ENCODE data around the gene BPIFB4. TPM values are rescaled to one million over a fixed set of nuclear protein-coding genes. Genes with fewer than 3 reads are reported as not detected.

Gene BPIFB4
- polyA plus RNA-seq, 1 of the 3 experiments (the other 2 are of a cell fraction), result not detected

DNA sequence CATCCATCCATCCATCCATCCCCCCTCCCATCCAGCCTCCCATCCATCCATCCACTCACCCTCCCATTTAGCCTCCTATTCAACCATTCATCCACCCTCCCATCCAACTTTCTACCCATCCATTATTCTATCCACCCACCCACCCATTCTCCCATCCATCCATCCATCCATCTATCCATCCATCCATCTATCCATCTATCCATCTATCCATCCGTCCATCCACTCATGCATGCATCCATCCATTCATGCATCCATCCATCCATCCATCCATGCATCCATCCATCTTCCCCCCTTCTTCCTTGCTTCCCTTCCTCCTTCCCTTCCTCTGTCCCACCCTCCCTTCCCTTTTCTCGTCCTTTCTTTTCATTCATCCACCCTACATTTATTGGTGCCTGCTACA is 4.8 kb upstream of the BPIFB4 start:
- POLR2A ChIA-PET, result no interaction called here

DNA sequence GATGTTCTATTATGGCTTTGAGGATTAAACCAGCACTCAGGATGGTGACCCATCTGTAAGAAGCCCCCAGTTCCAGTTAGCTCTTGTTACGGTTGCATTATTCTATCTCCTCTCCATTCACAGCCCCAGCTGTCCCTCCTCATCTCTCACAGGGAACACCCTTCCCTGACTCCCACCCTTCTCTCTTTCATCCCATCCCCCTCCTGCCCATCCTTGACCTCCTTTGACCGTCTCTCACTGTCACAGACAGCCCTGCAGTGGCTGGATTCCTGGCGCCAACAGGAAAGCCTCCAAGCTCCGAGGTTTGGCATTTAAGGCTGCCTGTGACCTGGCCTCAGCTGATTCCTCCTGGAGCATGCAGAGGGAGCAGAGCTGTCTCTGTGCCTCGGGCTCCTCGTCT is 4.2 kb upstream of the BPIFB4 start:
- Histone ChIP-seq H3K27ac (ENCODE audit: low read depth in 2 of 2, low read length in 1 of 2) (no peak overlapping the region), H2AFZ (ENCODE audit: low read depth) (no peak overlapping the region), H3K4me3 (ENCODE audit: low read depth in 2 of 2, low read length in 1 of 2) (no peak overlapping the region), H3K9me2 (no peaks in the 10 kb centered on the region), H4K20me1 (ENCODE audit: insufficient read depth) (no peaks in the 10 kb centered on the region), H3K36me3 (replicated peaks in 1 of 2; ENCODE audit: control insufficient read depth in 1 of 2, insufficient read depth in 2 of 2, low read length in 1 of 2) (no peaks in the 10 kb centered on the region), H3K9ac (no peak overlapping the region), H3F3A (replicated peaks; ENCODE audit: insufficient read depth) (no peaks in the 10 kb centered on the region), H3K4me2 (no peak overlapping the region), H3K4me1 (ENCODE audit: control insufficient read depth in 1 of 2, insufficient read depth in 2 of 2, low read depth in 1 of 2, low read length in 1 of 2) (no peaks in the 10 kb centered on the region), H3K27me3 (ENCODE audit: insufficient read depth) (peaks cover 21% of the 10 kb centered on the region), H3K9me3 (no peaks in the 10 kb centered on the region), H3K79me2 (ENCODE audit: insufficient read depth) (no peaks in the 10 kb centered on the region)
- 7% methylated on average over 6 of the region's 6 CpGs for WGBS (ENCODE audit: low lambda C conversion rate)
- TF ChIP-seq YY1 (IDR thresholded peaks at IDR 0.05; ENCODE audit: low read depth) (no peak), TEAD4 (IDR thresholded peaks at IDR 0.05; ENCODE audit: borderline replicate concordance, insufficient read depth) (no peak), CHD2 (IDR thresholded peaks at IDR 0.05; ENCODE audit: low read length, partially characterized antibody) (no peak), TAF1 (IDR thresholded peaks at IDR 0.05; ENCODE audit: borderline replicate concordance, low read depth, low read length) (no peak), FOXM1 (IDR thresholded peaks at IDR 0.05; ENCODE audit: low read depth) (no peak)
- TF ChIP-seq, protein P1, sequence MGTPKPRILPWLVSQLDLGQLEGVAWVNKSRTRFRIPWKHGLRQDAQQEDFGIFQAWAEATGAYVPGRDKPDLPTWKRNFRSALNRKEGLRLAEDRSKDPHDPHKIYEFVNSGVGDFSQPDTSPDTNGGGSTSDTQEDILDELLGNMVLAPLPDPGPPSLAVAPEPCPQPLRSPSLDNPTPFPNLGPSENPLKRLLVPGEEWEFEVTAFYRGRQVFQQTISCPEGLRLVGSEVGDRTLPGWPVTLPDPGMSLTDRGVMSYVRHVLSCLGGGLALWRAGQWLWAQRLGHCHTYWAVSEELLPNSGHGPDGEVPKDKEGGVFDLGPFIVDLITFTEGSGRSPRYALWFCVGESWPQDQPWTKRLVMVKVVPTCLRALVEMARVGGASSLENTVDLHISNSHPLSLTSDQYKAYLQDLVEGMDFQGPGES (IDR thresholded peaks at IDR 0.05; ENCODE audit: low read depth, low read length), result no peak
- TF ChIP-seq, protein P2, sequence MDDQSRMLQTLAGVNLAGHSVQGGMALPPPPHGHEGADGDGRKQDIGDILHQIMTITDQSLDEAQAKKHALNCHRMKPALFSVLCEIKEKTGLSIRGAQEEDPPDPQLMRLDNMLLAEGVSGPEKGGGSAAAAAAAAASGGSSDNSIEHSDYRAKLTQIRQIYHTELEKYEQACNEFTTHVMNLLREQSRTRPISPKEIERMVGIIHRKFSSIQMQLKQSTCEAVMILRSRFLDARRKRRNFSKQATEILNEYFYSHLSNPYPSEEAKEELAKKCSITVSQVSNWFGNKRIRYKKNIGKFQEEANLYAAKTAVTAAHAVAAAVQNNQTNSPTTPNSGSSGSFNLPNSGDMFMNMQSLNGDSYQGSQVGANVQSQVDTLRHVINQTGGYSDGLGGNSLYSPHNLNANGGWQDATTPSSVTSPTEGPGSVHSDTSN (IDR thresholded peaks at IDR 0.05), result no peak
- POLR2A ChIA-PET, result no interaction called here
- CTCF ChIA-PET, result interaction anchor here (2.1 kb wide), 1 partner anchor 173 kb away, joined by 7 read pairs; no protein-coding TSS in a partner anchor
- DNase-seq, result no peak

More for the DNA sequence above, 4.8 kb upstream of the BPIFB4 start:
- TF ChIP-seq, protein P3, sequence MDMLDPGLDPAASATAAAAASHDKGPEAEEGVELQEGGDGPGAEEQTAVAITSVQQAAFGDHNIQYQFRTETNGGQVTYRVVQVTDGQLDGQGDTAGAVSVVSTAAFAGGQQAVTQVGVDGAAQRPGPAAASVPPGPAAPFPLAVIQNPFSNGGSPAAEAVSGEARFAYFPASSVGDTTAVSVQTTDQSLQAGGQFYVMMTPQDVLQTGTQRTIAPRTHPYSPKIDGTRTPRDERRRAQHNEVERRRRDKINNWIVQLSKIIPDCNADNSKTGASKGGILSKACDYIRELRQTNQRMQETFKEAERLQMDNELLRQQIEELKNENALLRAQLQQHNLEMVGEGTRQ (IDR thresholded peaks at IDR 0.05; ENCODE audit: borderline replicate concordance, low read depth, low read length), result no peak
- TF ChIP-seq SMC3 (IDR thresholded peaks at IDR 0.05; ENCODE audit: low read depth, low read length) (no peak), FOXJ3 (CRISPR knock-in tag; IDR thresholded peaks at IDR 0.05) (no peak), MEF2A (IDR thresholded peaks at IDR 0.05; ENCODE audit: borderline replicate concordance, low read depth) (no peak), GATA2 (CRISPR knock-in tag; IDR thresholded peaks at IDR 0.05) (no peak), TCF12 (IDR thresholded peaks at IDR 0.05) (no peak), EZH2phosphoT487 (IDR thresholded peaks at IDR 0.05; ENCODE audit: borderline replicate concordance, low read depth) (no peak), RFX5 (IDR thresholded peaks at IDR 0.05; ENCODE audit: low read length) (no peak), RAD21 (IDR thresholded peaks at IDR 0.05; ENCODE audit: low read length) (no peak), RXRA (IDR thresholded peaks at IDR 0.05; ENCODE audit: borderline replicate concordance, low read depth) (no peak), EP300 (IDR thresholded peaks at IDR 0.05; ENCODE audit: borderline replicate concordance in 1 of 2, low read depth in 1 of 2, low read length in 1 of 2) (no peak), NFIC (IDR thresholded peaks at IDR 0.05; ENCODE audit: borderline replicate concordance) (no peak), SIN3A (IDR thresholded peaks at IDR 0.05; ENCODE audit: borderline replicate concordance, low read depth, low read length) (no peak)
- TF ChIP-seq, protein P1 (IDR thresholded peaks at IDR 0.05; ENCODE audit: low read depth, low read length), result no peak
- Histone ChIP-seq H3K27ac (ENCODE audit: low read depth in 2 of 2, low read length in 1 of 2) (no peak overlapping the region), H3K36me3 (replicated peaks in 1 of 2; ENCODE audit: control insufficient read depth in 1 of 2, insufficient read depth in 2 of 2, low read length in 1 of 2) (no peaks in the 10 kb centered on the region), H3K4me2 (no peak overlapping the region), H3K4me1 (ENCODE audit: control insufficient read depth in 1 of 2, insufficient read depth in 2 of 2, low read depth in 1 of 2, low read length in 1 of 2) (no peaks in the 10 kb centered on the region), H3F3A (replicated peaks; ENCODE audit: insufficient read depth) (no peaks in the 10 kb centered on the region), H3K4me3 (ENCODE audit: low read depth in 2 of 2, low read length in 1 of 2) (no peak overlapping the region), H4K20me1 (ENCODE audit: insufficient read depth) (no peaks in the 10 kb centered on the region), H2AFZ (ENCODE audit: low read depth) (no peak overlapping the region), H3K9me2 (no peaks in the 10 kb centered on the region), H3K27me3 (ENCODE audit: insufficient read depth) (peaks cover 27% of the 10 kb centered on the region), H3K9me3 (no peaks in the 10 kb centered on the region), H3K9ac (no peak overlapping the region), H3K79me2 (ENCODE audit: insufficient read depth) (no peaks in the 10 kb centered on the region)
- CTCF ChIA-PET, result no interaction called here
- no peak for DNase-seq
- 1% methylated on average over 2 of the region's 2 CpGs for WGBS (ENCODE audit: low lambda C conversion rate)
